Esophagus muscularis mucosa (tissue), 4 donors: ENCODE data around the gene PLEKHD1.
"Not testable (repeated sequence)": the region's sequence is repeated elsewhere in the genome, so short reads cannot be mapped to it uniquely, and the experiment has no call there.

ENCODE experiments used
- EP300 ChIP-seq: sonication (generic); formaldehyde crosslinking; IDR thresholded peaks from one replicate; pipeline ENCODE4 v1.6.1; 2017; ENCODE audit warnings: antibody characterized with exemption
- POLR2A ChIP-seq: fragments of 450-650 bp; IDR thresholded peaks from one replicate; pipeline ENCODE4 v1.6.1; 2017; ENCODE audit warnings: antibody characterized with exemption, moderate library complexity, mild to moderate bottlenecking, low read depth
- POLR2AphosphoS5 ChIP-seq, 2 donors: sonication (generic); formaldehyde crosslinking; IDR thresholded peaks; one replicate each; pipeline ENCODE4 v1.6.1; 2017; ENCODE audit warnings: antibody characterized with exemption in 2 of 2
- TF ChIP-seq, protein P1 (sequence below), 3 experiments: fragments of 200-600 bp in 2 of 3; fragments of 450-650 bp in 1 of 3; sonication (generic) in 2 of 3; IDR thresholded peaks; one replicate each; pipeline ENCODE4 v1.5.1; 2017 to 2019; ENCODE audit warnings: antibody characterized with exemption in 3 of 3, mild to moderate bottlenecking in 2 of 3, moderate library complexity in 1 of 3

DNA sequence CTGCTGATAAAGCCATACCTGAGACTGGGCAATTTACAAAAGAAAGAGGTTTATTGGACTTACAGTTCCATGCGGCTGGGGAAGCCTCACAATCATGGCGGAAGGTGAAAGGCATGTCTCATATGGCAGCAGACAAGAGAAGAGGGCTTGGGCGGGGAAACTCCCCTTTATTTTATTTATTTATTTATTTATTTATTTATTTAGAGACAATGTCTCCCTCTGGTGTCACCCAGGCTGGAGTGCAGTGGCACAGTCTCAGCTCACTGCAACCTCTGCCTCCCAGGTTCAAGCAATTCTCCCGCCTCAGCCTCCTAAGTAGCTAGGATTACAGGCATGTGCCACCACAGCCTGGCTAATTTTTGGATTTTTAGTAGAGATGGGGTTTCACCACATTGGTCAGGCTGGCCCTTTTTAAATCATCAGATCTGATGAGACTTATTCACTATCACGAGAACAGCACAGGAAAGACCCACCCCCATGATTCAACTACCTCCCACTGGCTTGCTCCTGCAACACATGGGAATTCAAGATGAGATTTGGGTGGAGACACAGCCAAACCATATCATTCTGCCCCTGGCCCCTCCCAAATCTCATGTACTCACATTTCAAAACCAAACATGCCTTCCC, 7.6 kb upstream of the PLEKHD1 start:
- TF ChIP-seq POLR2AphosphoS5 (IDR thresholded peaks at IDR 0.05); POLR2A; EP300: not testable (repeated sequence)
- TF ChIP-seq, protein P1, sequence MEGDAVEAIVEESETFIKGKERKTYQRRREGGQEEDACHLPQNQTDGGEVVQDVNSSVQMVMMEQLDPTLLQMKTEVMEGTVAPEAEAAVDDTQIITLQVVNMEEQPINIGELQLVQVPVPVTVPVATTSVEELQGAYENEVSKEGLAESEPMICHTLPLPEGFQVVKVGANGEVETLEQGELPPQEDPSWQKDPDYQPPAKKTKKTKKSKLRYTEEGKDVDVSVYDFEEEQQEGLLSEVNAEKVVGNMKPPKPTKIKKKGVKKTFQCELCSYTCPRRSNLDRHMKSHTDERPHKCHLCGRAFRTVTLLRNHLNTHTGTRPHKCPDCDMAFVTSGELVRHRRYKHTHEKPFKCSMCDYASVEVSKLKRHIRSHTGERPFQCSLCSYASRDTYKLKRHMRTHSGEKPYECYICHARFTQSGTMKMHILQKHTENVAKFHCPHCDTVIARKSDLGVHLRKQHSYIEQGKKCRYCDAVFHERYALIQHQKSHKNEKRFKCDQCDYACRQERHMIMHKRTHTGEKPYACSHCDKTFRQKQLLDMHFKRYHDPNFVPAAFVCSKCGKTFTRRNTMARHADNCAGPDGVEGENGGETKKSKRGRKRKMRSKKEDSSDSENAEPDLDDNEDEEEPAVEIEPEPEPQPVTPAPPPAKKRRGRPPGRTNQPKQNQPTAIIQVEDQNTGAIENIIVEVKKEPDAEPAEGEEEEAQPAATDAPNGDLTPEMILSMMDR (IDR thresholded peaks at IDR 0.05): not testable (repeated sequence)
